Endothelial cell of umbilical vein (primary cell): ENCODE data around the gene WAPL. TPM values are rescaled to one million over a fixed set of nuclear protein-coding genes. Genes with fewer than 3 reads are reported as not detected.

Experiments
- BruUV-seq: library from RNA; stranded (reverse); fragments of 400-500 nt; replicated peaks from 2 replicates; lab custom pipeline; 2021; lab: Mats Ljungman, UMichigan
- CTCF ChIA-PET: fragments of 300-600, 350-600 bp; sonication (Branson Sonifier 250); formaldehyde crosslinking; loops from one replicate; lab custom pipeline; 2021; ENCODE audit warnings: antibody characterized with exemption, inconsistent platforms; lab: Charles Lee
- POLR2A ChIA-PET: fragments of 300-600, 350-600 bp; sonication (Branson Sonifier 250); formaldehyde crosslinking; loops from one replicate; lab custom pipeline; 2021; ENCODE audit warnings: antibody characterized with exemption, inconsistent platforms; lab: Charles Lee
- DNase-seq: peaks from one replicate; pipeline ENCODE4 v3.0.0-alpha.2; 2011; ENCODE audit warnings: low read depth, low spot score
- FAIRE-seq: peaks from 2 replicates; lab custom pipeline; 2011; peaks lifted over from hg19 to GRCh38; lab: Jason Lieb, UNC
- H2AFZ ChIP-seq: 2 replicates; pipeline ENCODE4 v1.6.0; 2012; ENCODE audit warnings: low read depth, low read length, control low read depth, inconsistent platforms
- H3K27ac ChIP-seq: 2 replicates; pipeline ENCODE4 v1.5.1; 2011; ENCODE audit warnings: low read depth, mild to moderate bottlenecking, control low read depth, low read length, moderate library complexity; ENCODE audit not compliant: insufficient read depth
- H3K27me3 ChIP-seq, 2 experiments: 2 replicates each; pipeline versions ENCODE4 v1.6.0 to v1.6.1; 2011; ENCODE audit warnings: low read length in 2 of 2, mixed read lengths in 1 of 2; ENCODE audit not compliant: control insufficient read depth in 2 of 2, insufficient read depth in 2 of 2
- H3K36me3 ChIP-seq, 2 experiments: 2 replicates in 1 of 2; 3 replicates in 1 of 2; pipeline ENCODE4 v1.5.1; 2011; ENCODE audit warnings: low read length in 2 of 2, mild to moderate bottlenecking in 1 of 2, moderate library complexity in 1 of 2; ENCODE audit not compliant: control insufficient read depth in 2 of 2, insufficient read depth in 2 of 2; ENCODE audit errors: extremely low read depth in 1 of 2
- H3K4me1 ChIP-seq: 3 replicates; pipeline ENCODE4 v1.5.1; 2011; ENCODE audit warnings: mild to moderate bottlenecking, low read length; ENCODE audit not compliant: control insufficient read depth, insufficient read depth; ENCODE audit errors: extremely low read depth
- H3K4me2 ChIP-seq: 2 replicates; pipeline ENCODE4 v1.6.1; 2011; ENCODE audit warnings: low read length, control low read depth, mixed read lengths; ENCODE audit not compliant: insufficient read depth
- H3K4me3 ChIP-seq, 3 experiments: fragments of 200-600 bp in 1 of 3; sonication (generic), shearing (Covaris generic) in 1 of 3; replicated peaks in 1 of 3; 2 replicates each; pipeline ENCODE4 v1.5.1; 2011 to 2016; ENCODE audit warnings: control low read depth in 3 of 3, low read length in 3 of 3, mild to moderate bottlenecking in 2 of 3, inconsistent platforms in 1 of 3, low read depth in 1 of 3, moderate library complexity in 1 of 3; ENCODE audit not compliant: insufficient read depth in 1 of 3
- H3K79me2 ChIP-seq: 2 replicates; pipeline ENCODE4 v1.6.0; 2012; ENCODE audit warnings: low read length, inconsistent platforms; ENCODE audit not compliant: control insufficient read depth, insufficient read depth
- H3K9ac ChIP-seq: replicated peaks from 2 replicates; pipeline ENCODE3; 2011; ENCODE audit warnings: low read length, control low read depth; ENCODE audit not compliant: insufficient read depth; ENCODE audit errors: extremely low read depth
- H3K9me1 ChIP-seq: replicated peaks from 3 replicates; pipeline ENCODE4 v1.6.0; 2011; ENCODE audit warnings: mild to moderate bottlenecking, low read length; ENCODE audit not compliant: control insufficient read depth, insufficient read depth; ENCODE audit errors: extremely low read depth
- H3K9me3 ChIP-seq: replicated peaks from 2 replicates; pipeline ENCODE4 v1.5.1; 2012; ENCODE audit warnings: low read length, inconsistent platforms; ENCODE audit not compliant: control insufficient read depth, insufficient read depth
- H4K20me1 ChIP-seq: replicated peaks from 2 replicates; pipeline ENCODE3; 2011; ENCODE audit warnings: mild to moderate bottlenecking, low read length; ENCODE audit not compliant: control insufficient read depth, insufficient read depth; ENCODE audit errors: extremely low read depth
- CTCF ChIP-seq, 2 donors: IDR thresholded peaks; 1 replicate in 1 of 2; 2 replicates in 1 of 2; pipeline ENCODE4 v1.5.1; 2011; ENCODE audit warnings: low read length in 2 of 2, mild to moderate bottlenecking in 2 of 2, moderate library complexity in 2 of 2, control low read depth in 1 of 2, inconsistent platforms in 1 of 2, low read depth in 1 of 2; ENCODE audit not compliant: insufficient read depth in 1 of 2; ENCODE audit errors: extremely low read depth in 1 of 2
- EZH2 ChIP-seq: IDR thresholded peaks from 2 replicates; pipeline ENCODE4 v1.6.1; 2012; ENCODE audit warnings: borderline replicate concordance, low read depth, mild to moderate bottlenecking, moderate library complexity, low read length, inconsistent platforms; ENCODE audit not compliant: severe bottlenecking
- FOS ChIP-seq: IDR thresholded peaks from 2 replicates; pipeline ENCODE4 v1.6.1; 2011; ENCODE audit warnings: mild to moderate bottlenecking, low read length, moderate library complexity, borderline replicate concordance; ENCODE audit not compliant: insufficient read depth
- GATA2 ChIP-seq: IDR thresholded peaks from 2 replicates; pipeline ENCODE4 v1.7.0; 2011; ENCODE audit warnings: low read depth, mild to moderate bottlenecking, moderate library complexity, mixed read lengths, low read length; ENCODE audit not compliant: insufficient read length, insufficient read depth
- JUN ChIP-seq: IDR thresholded peaks from 2 replicates; pipeline ENCODE4 v1.6.1; 2011; ENCODE audit warnings: borderline replicate concordance, low read depth; ENCODE audit not compliant: insufficient read length, insufficient read depth
- MAX ChIP-seq: IDR thresholded peaks from 2 replicates; pipeline ENCODE4 v1.6.1; 2011; ENCODE audit not compliant: insufficient read depth, insufficient read length
- MYC ChIP-seq: IDR thresholded peaks from one replicate; pipeline ENCODE4 v1.6.1; 2011; ENCODE audit warnings: mild to moderate bottlenecking, low read depth, low read length
- POLR2A ChIP-seq: IDR thresholded peaks from 2 replicates; pipeline ENCODE4 v1.6.1; 2012; ENCODE audit warnings: low read depth, mild to moderate bottlenecking, control low read depth, low read length
- POLR2AphosphoS5 ChIP-seq: IDR thresholded peaks from 2 replicates; pipeline ENCODE4 v1.6.1; 2012; ENCODE audit warnings: low read depth, mild to moderate bottlenecking, control low read depth, low read length, moderate library complexity; ENCODE audit not compliant: insufficient read depth
- dilution Hi-C: fragments of 300-500 bp; cut with MboI; formaldehyde crosslinking; loops from one replicate; pipeline ENCODE4 v1.15.0; 2019; ENCODE audit warnings: low sequenced_read_pairs; ENCODE audit not compliant: extremely low pct_ligation_motif_present
- intact Hi-C: fragments of 100-400 bp; cut with micrococcal nuclease; formaldehyde crosslinking; loops from one replicate; pipeline ENCODE4 v1.10.0; 2022
- polyA plus RNA-seq, 4 experiments: library from polyadenylated mRNA; depleted of rRNA in 3 of 4; stranded (reverse) in 3 of 4; unstranded in 1 of 4; fragments of >200 nt; gene quantifications; 2 replicates each; pipeline versions ENCODE4 v1.2.1 to v1.2.3, GENCODE V29; 2011 to 2012; ENCODE audit warnings: missing spikeins in 1 of 4
- total RNA-seq: library from RNA; stranded (reverse); gene quantifications from 2 replicates; pipeline ENCODE4 v1.2.3, GENCODE V29; 2021

Gene WAPL
- total and polyA plus RNA-seq, 2 donors (not counting 3 experiments of a cell fraction or from before 2014, with no cell fraction given), result 9.2 to 35.1 TPM

- Histone ChIP-seq H3K9me1 (no peaks in the 10 kb centered on the region), H3K27me3 (peaks cover 0 to 2% of the 10 kb centered on the region in 2 experiments), H3K9me3 (no peaks in the 10 kb centered on the region), H3K9ac (peak overlapping the region; percentile 22), H3K27ac (peak overlapping the region; percentile 73), H3K4me2 (peak overlapping the region; percentile 63), H3K4me1 (peaks cover 17% of the 10 kb centered on the region), H2AFZ (no peak overlapping the region), H3K4me3 (no peak overlapping the region), H3K79me2 (no peaks in the 10 kb centered on the region), H4K20me1 (no peaks in the 10 kb centered on the region), H3K36me3 (no peaks in the 10 kb centered on the region)
- DNase-seq, result peak; percentile 64
- intact Hi-C loops, result no loop called here
- POLR2A ChIA-PET, result interaction anchor here (0.9 kb wide), 1 partner anchor 111 kb away, joined by 6 read pairs; no protein-coding TSS in a partner anchor
- BruUV-seq, result no TSS peak
- CTCF ChIA-PET, result interaction anchor here (1.0 to 5.5 kb wide), 3 partner anchors 10 to 174 kb away, joined by 3 to 53 read pairs (median 12); no protein-coding TSS in a partner anchor
- TF ChIP-seq GATA2 (peak; percentile 16), JUN (peak; percentile 6), MYC (no peak), FOS (peak; percentile 12)
- peak; percentile 96 for FAIRE-seq
- dilution Hi-C loops, result no loop called here
Measured at GRCh38 chr10:86411281-86411841, 110.2 kb downstream of the WAPL start.

- BruUV-seq, result no TSS peak
- peak; percentile 24 for FAIRE-seq
- H3K27ac ChIP-seq, result peak overlapping the region; percentile 73
- H3K27me3 ChIP-seq, result no peaks in the 10 kb centered on the region
- H3K9me3 ChIP-seq, result no peaks in the 10 kb centered on the region
- no peaks in the 10 kb centered on the region for H3K36me3 ChIP-seq
- no peaks in the 10 kb centered on the region for H3K9me1 ChIP-seq
- H3K4me1 ChIP-seq, result peaks cover 17% of the 10 kb centered on the region
- no peak overlapping the region for H2AFZ ChIP-seq
- intact Hi-C loops, result no loop called here
- H3K4me3 ChIP-seq, result no peak overlapping the region
- peak overlapping the region; percentile 63 for H3K4me2 ChIP-seq
- no peaks in the 10 kb centered on the region for H3K79me2 ChIP-seq
- H3K9ac ChIP-seq, result no peak overlapping the region
- DNase-seq, result no peak
- H4K20me1 ChIP-seq, result no peaks in the 10 kb centered on the region
- TF ChIP-seq EZH2 (no peak), CTCF (IDR thresholded peaks at IDR 0.05; ENCODE audit: extremely low read depth in 1 of 2, insufficient read depth in 1 of 2, low read depth in 1 of 2, low read length in 2 of 2) (no peak), MYC (no peak), FOS (no peak), MAX (no peak), POLR2A (no peak), JUN (no peak), POLR2AphosphoS5 (no peak), GATA2 (no peak)
- POLR2A ChIA-PET, result no interaction called here
- dilution Hi-C loops, result no loop called here
- CTCF ChIA-PET, result interaction anchor here (2.2 to 5.5 kb wide), 2 partner anchors 9 to 175 kb away, joined by 12 to 53 read pairs; no protein-coding TSS in a partner anchor
Measured at GRCh38 chr10:86410542-86411124, 111.0 kb downstream of the WAPL start.
